H9 (cell line): ENCODE data around the gene SHISA8. TPM values are rescaled to one million over a fixed set of nuclear protein-coding genes. Genes with fewer than 3 reads are reported as not detected.
A peak's percentile ranks its signal among the peaks of the same experiment; 100 is the strongest.

ENCODE experiments used
- DNase-seq: peaks from one replicate; pipeline ENCODE4 v3.0.0-alpha.2; 2017
- H2AFZ ChIP-seq: one replicate; pipeline ENCODE4 v1.6.1; 2013; ENCODE audit warnings: mild to moderate bottlenecking, low read length, control low read depth, moderate library complexity
- H2AK5ac ChIP-seq: 2 replicates; pipeline ENCODE4 v1.6.1; 2013; ENCODE audit warnings: low read length, control low read depth, mixed read lengths; ENCODE audit not compliant: insufficient read length
- H2BK120ac ChIP-seq: one replicate; pipeline ENCODE4 v1.6.1; 2013; ENCODE audit warnings: low read depth, mild to moderate bottlenecking, low read length, control low read depth, inconsistent platforms; ENCODE audit not compliant: poor library complexity, severe bottlenecking
- H2BK12ac ChIP-seq: 2 replicates; pipeline ENCODE4 v1.6.1; 2013; ENCODE audit warnings: low read length, control low read depth, mixed read lengths, low read depth; ENCODE audit not compliant: insufficient read length
- H2BK15ac ChIP-seq: 2 replicates; pipeline ENCODE4 v1.6.1; 2013; ENCODE audit warnings: low read depth, low read length, control low read depth
- H2BK20ac ChIP-seq: one replicate; pipeline ENCODE4 v1.6.1; 2013; ENCODE audit warnings: low read depth, mild to moderate bottlenecking, low read length, control low read depth, inconsistent platforms; ENCODE audit not compliant: poor library complexity, severe bottlenecking
- H2BK5ac ChIP-seq: 2 replicates; pipeline ENCODE4 v1.6.1; 2013; ENCODE audit warnings: low read length, control low read depth, mixed read lengths; ENCODE audit not compliant: insufficient read length
- H3K14ac ChIP-seq: 2 replicates; pipeline ENCODE4 v1.6.1; 2013; ENCODE audit warnings: low read length, control low read depth; ENCODE audit not compliant: insufficient read depth
- H3K18ac ChIP-seq: 2 replicates; pipeline ENCODE4 v1.6.1; 2013; ENCODE audit warnings: low read depth, mild to moderate bottlenecking, mixed read lengths, low read length, control low read depth; ENCODE audit not compliant: insufficient read length
- H3K23ac ChIP-seq: 2 replicates; pipeline ENCODE4 v1.6.1; 2013; ENCODE audit warnings: low read length, control low read depth, mixed read lengths, low read depth; ENCODE audit not compliant: insufficient read length
- H3K23me2 ChIP-seq: 2 replicates; pipeline ENCODE4 v1.6.1; 2013; ENCODE audit warnings: low read depth, mild to moderate bottlenecking, mixed read lengths, low read length, control low read depth; ENCODE audit not compliant: insufficient read length, poor library complexity, severe bottlenecking
- H3K27ac ChIP-seq: 2 replicates; pipeline ENCODE4 v1.5.1; 2013; ENCODE audit warnings: low read length, control low read depth, mixed read lengths, low read depth; ENCODE audit not compliant: insufficient read length
- H3K27me3 ChIP-seq: 2 replicates; pipeline ENCODE4 v1.6.1; 2013; ENCODE audit warnings: low read length, control low read depth, inconsistent platforms; ENCODE audit not compliant: insufficient read depth
- H3K4ac ChIP-seq: 2 replicates; pipeline ENCODE4 v1.6.1; 2013; ENCODE audit warnings: low read depth, mild to moderate bottlenecking, control low read depth, inconsistent platforms, low read length, moderate library complexity
- H3K4me1 ChIP-seq: 2 replicates; pipeline ENCODE4 v1.6.1; 2013; ENCODE audit warnings: low read length, control low read depth, inconsistent platforms; ENCODE audit not compliant: insufficient read depth
- H3K4me2 ChIP-seq: 2 replicates; pipeline ENCODE4 v1.6.1; 2013; ENCODE audit warnings: low read length, control low read depth, mixed read lengths; ENCODE audit not compliant: insufficient read length, insufficient read depth
- H3K56ac ChIP-seq: 2 replicates; pipeline ENCODE4 v1.6.1; 2013; ENCODE audit warnings: low read depth, mild to moderate bottlenecking, mixed read lengths, low read length, control low read depth; ENCODE audit not compliant: insufficient read length
- H3K79me1 ChIP-seq: 2 replicates; pipeline ENCODE4 v1.6.1; 2013; ENCODE audit warnings: low read depth, mild to moderate bottlenecking, moderate library complexity, low read length, control low read depth, inconsistent platforms; ENCODE audit not compliant: insufficient read depth, poor library complexity, severe bottlenecking
- H3K79me2 ChIP-seq: 2 replicates; pipeline ENCODE4 v1.6.1; 2013; ENCODE audit warnings: low read length, control low read depth, inconsistent platforms; ENCODE audit not compliant: insufficient read depth
- H3K9ac ChIP-seq: 2 replicates; pipeline ENCODE4 v1.6.1; 2013; ENCODE audit warnings: low read length, control low read depth, mixed read lengths; ENCODE audit not compliant: insufficient read length; ENCODE audit errors: extremely low read depth
- H3K9me3 ChIP-seq: one replicate; pipeline ENCODE4 v1.6.1; 2013; ENCODE audit warnings: low read depth, low read length, inconsistent platforms; ENCODE audit not compliant: control insufficient read depth
- H3T11ph ChIP-seq: one replicate; pipeline ENCODE4 v1.6.1; 2013; ENCODE audit warnings: mild to moderate bottlenecking, low read length, control low read depth, inconsistent platforms
- H4K20me1 ChIP-seq: one replicate; pipeline ENCODE4 v1.6.1; 2013; ENCODE audit not compliant: control insufficient read depth, insufficient read length, insufficient read depth
- H4K5ac ChIP-seq: 2 replicates; pipeline ENCODE4 v1.6.1; 2013; ENCODE audit warnings: low read depth, mild to moderate bottlenecking, mixed read lengths, low read length, control low read depth; ENCODE audit not compliant: insufficient read length
- H4K8ac ChIP-seq: replicated peaks from 2 replicates; pipeline ENCODE4 v1.6.1; 2013; ENCODE audit warnings: low read length, control low read depth, mixed read lengths, low read depth; ENCODE audit not compliant: insufficient read length
- H4K91ac ChIP-seq: 2 replicates; pipeline ENCODE4 v1.6.1; 2013; ENCODE audit warnings: low read depth, mild to moderate bottlenecking, moderate library complexity, mixed read lengths, low read length, control low read depth; ENCODE audit not compliant: insufficient read length
- H3K27ac Mint-ChIP-seq, 3 experiments: 2 replicates in 2 of 3; 3 replicates in 1 of 3; pipeline ENCODE4 v1.8.0; 2020 to 2021; ENCODE audit warnings: mixed read lengths in 3 of 3, mild to moderate bottlenecking in 1 of 3, moderate library complexity in 1 of 3
- H3K27me3 Mint-ChIP-seq: 2 replicates; pipeline ENCODE4 v1.8.0; 2021; ENCODE audit warnings: low read depth, mild to moderate bottlenecking, moderate library complexity, mixed read lengths
- H3K36me3 Mint-ChIP-seq, 3 experiments: 2 replicates in 2 of 3; 3 replicates in 1 of 3; pipeline ENCODE4 v1.8.0; 2020 to 2021; ENCODE audit warnings: low read depth in 3 of 3, mixed read lengths in 3 of 3; ENCODE audit not compliant: insufficient read depth in 1 of 3
- H3K4me1 Mint-ChIP-seq, 2 experiments: 2 replicates each; pipeline ENCODE4 v1.8.0; 2020; ENCODE audit warnings: mixed read lengths in 2 of 2
- H3K4me3 Mint-ChIP-seq, 2 experiments: 2 replicates in 1 of 2; 3 replicates in 1 of 2; pipeline ENCODE4 v1.8.0; 2020 to 2021; ENCODE audit warnings: mild to moderate bottlenecking in 2 of 2, mixed read lengths in 2 of 2, moderate library complexity in 1 of 2
- H3K9me3 Mint-ChIP-seq, 2 experiments: 2 replicates in 1 of 2; 3 replicates in 1 of 2; pipeline ENCODE4 v1.8.0; 2020; ENCODE audit warnings: mild to moderate bottlenecking in 2 of 2, mixed read lengths in 2 of 2, moderate library complexity in 1 of 2
- CTCF ChIP-seq: fragments of 200-600 bp; sonication (generic); conservative IDR thresholded peaks from 3 replicates; pipeline ENCODE4 v1.8.0; 2021; ENCODE audit warnings: antibody characterized with exemption, mild to moderate bottlenecking
- WGBS: extraction: QIAGEN DNeasy Blood & Tissue Kit; methylation state at CpG from one replicate; pipeline ENCODE4 v1.1.7; 2013; ENCODE audit warnings: missing lambda C conversion rate, low lambda C conversion rate, mixed read lengths; ENCODE audit not compliant: insufficient read length; ENCODE audit errors: extremely low coverage; 5-methylcytosine and 5-hydroxymethylcytosine counted together
- total RNA-seq: library from RNA; stranded (reverse); gene quantifications from 2 replicates; pipeline ENCODE4 v1.2.1, GENCODE V29; 2021

SHISA8 gene
- total RNA-seq, 1 experiment from 2014 or later, result 1.4 TPM

GRCh38 chr22:41868556-41868955, 46.3 kb downstream of the SHISA8 start:
- Mint-ChIP-seq H3K9me3 (no peaks in the 10 kb centered on the region), H3K27me3 (no peaks in the 10 kb centered on the region), H3K4me1 (peaks cover under 1% of the 10 kb centered on the region in 2 experiments), H3K27ac (peak overlapping the region in 1 of 3 experiments; percentile 51; a peak in 3 of 7 replicates), H3K36me3 (peaks cover 41 to 69% (median 66%) of the 10 kb centered on the region in 3 experiments; a peak in 6 of 7 replicates), H3K4me3 (no peak overlapping the region)
- no peak for DNase-seq
- H3K4me1 ChIP-seq, result no peaks in the 10 kb centered on the region
- no peak overlapping the region for H2BK120ac ChIP-seq
- TF ChIP-seq CTCF, result no peak
- no peaks in the 10 kb centered on the region for H4K20me1 ChIP-seq
- H3K9me3 ChIP-seq, result no peaks in the 10 kb centered on the region
- H3K14ac ChIP-seq, result no peak overlapping the region
- H2AFZ ChIP-seq, result no peak overlapping the region
- no peak overlapping the region for H3T11ph ChIP-seq
- WGBS, result no CpG with 5 or more reads among the region's 10 CpGs
- H3K79me2 ChIP-seq, result no peaks in the 10 kb centered on the region; the same call in 1 of the 2 replicates
- no peak overlapping the region for H2AK5ac ChIP-seq
- no peak overlapping the region for H3K27ac ChIP-seq
- no peak overlapping the region for H3K9ac ChIP-seq
- no peaks in the 10 kb centered on the region for H3K27me3 ChIP-seq
- H4K91ac ChIP-seq, result no peak overlapping the region
- H3K18ac ChIP-seq, result no peak overlapping the region
- no peak overlapping the region for H4K8ac ChIP-seq
- no peak overlapping the region for H2BK15ac ChIP-seq
- no peak overlapping the region for H3K56ac ChIP-seq
- no peak overlapping the region for H2BK20ac ChIP-seq
- H2BK5ac ChIP-seq, result no peak overlapping the region
- H3K4ac ChIP-seq, result no peak overlapping the region
- no peak overlapping the region for H3K4me2 ChIP-seq
- no peak overlapping the region for H4K5ac ChIP-seq
- no peak overlapping the region for H2BK12ac ChIP-seq
- H3K23ac ChIP-seq, result no peak overlapping the region
- no peaks in the 10 kb centered on the region for H3K79me1 ChIP-seq
- no peaks in the 10 kb centered on the region for H3K23me2 ChIP-seq
